PC-3 (cell line): ENCODE measurements around the gene UPB1.

Experiments used
- CTCF ChIP-seq: fragments of 300-600 bp; sonication (generic); conservative IDR thresholded peaks from 2 replicates; pipeline ENCODE4 v1.5.1; 2017; ENCODE audit warnings: antibody characterized with exemption, low read depth, mild to moderate bottlenecking, low read length
- EZH2 ChIP-seq: fragments of 300-600 bp; sonication (generic); IDR thresholded peaks from one replicate; pipeline ENCODE4 v1.6.1; 2017; ENCODE audit warnings: antibody characterized with exemption, mild to moderate bottlenecking, low read length; ENCODE audit not compliant: unreplicated experiment
- EZH2phosphoT487 ChIP-seq: fragments of 300-600 bp; sonication (generic); IDR thresholded peaks from 2 replicates; pipeline ENCODE4 v1.6.1; 2018; ENCODE audit warnings: mild to moderate bottlenecking, antibody characterized with exemption, low read length, borderline replicate concordance

- TF ChIP-seq CTCF (no peak), EZH2 (no peak), EZH2phosphoT487 (no peak)
Observed at GRCh38 chr22:24519496-24519895, 24.4 kb downstream of the UPB1 start.
